NOMO-1 treated with DMSO at 0.1 percent for 48 hours (cell line): Measurements from ENCODE around the gene CALML5.

ENCODE experiments used
- DNase-seq: peaks from one replicate; lab custom pipeline; 2025; ENCODE audit not compliant: unreplicated experiment; lab: John Stamatoyannopoulos, UW

The CALML5 gene

DNA sequence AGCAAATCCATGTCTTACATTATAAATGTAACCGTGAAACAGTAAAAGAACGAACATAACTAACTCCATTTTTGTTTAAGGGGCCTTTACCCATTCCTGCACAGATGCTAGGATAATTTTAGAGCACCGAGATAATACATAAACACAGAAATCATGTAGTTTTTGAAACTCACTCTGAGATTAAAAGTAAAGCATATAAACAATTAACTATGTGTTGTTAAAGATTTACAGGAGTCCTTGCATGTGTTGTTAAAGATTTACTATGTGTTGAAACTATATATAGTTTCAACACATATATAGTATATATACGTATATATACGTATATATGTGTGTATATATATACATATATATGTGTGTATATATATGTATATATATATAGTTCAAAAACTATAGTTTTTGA, 18.2 kb upstream of the CALML5 start:
- DNase-seq, result no peak

- no peak for DNase-seq
Observed at GRCh38 chr10:5515948-5516761, 16.8 kb upstream of the CALML5 start.

DNA sequence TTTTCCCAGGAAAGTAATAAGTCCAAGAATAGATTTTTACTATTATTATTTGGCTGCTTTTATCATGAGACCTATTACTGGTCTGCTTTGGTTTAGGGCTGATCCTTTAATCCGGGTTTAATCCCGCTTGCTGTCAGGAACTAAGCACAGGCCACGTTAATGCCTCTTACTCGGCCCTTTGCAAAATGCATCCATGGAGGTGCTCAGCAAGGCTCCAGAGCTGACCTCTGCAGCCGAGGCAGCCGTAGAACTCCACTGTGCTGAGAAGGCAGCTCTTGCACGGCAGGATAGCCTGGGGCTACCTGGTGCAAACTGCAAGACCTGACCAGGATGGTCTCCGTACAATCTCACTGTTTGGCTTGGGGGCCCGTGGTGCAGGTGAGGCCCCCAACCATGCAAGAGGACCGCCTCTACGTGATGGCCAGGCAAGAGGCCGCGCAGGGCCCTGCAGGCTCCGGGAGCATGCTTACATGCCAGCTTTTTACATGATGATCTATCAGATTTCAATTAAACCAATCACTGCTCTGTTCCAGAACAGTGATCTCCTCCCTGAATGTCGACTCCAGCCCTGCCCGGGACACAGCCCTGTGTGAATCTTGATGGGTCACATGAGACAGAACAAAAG, 15.0 kb upstream of the CALML5 start:
- no peak for DNase-seq

- no peak for DNase-seq
Observed at GRCh38 chr10:5512881-5513612, 13.7 kb upstream of the CALML5 start.

- no peak for DNase-seq
Observed at GRCh38 chr10:5512331-5512730, 13.0 kb upstream of the CALML5 start.

- DNase-seq, result no peak
Observed at GRCh38 chr10:5511885-5512280, 12.5 kb upstream of the CALML5 start.

DNA sequence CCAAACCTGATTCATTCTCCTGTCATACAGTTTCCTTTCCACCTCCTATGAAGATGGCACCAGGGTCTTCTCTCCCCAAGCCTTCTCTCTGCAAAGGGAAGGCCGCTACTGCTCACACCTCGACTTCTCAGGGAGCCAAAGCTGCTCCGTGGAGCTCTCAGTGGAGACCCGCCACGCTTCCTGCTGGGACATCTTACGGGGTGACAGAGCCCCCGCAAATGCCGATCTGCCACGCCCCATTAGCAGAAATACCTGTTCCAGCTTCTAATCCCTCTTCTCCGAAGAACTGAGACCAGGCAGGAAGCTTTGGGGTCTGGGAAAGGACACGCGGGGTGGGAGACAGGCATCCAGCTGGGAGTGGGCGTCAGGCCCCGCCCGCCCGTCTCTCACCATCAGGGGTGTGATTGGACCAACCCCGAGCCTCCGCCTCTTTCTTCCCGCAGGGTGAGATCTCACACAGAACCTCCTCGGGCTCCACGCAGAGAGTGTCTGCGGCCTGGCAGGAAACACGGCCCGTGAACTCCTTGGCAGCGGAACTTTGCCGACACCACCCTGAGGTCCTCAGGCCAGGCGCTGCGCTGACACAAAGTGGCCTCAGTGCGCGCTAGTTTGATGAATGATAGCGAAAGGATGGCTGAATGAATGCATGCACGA, 12.0 kb upstream of the CALML5 start:
- DNase-seq, result no peak

- DNase-seq, result no peak
Observed at GRCh38 chr10:5510281-5511072, 11.1 kb upstream of the CALML5 start.

- no peak for DNase-seq
Observed at GRCh38 chr10:5509691-5510090, 10.3 kb upstream of the CALML5 start.

- no peak for DNase-seq
Observed at GRCh38 chr10:5509236-5509635, 9.9 kb upstream of the CALML5 start.

- DNase-seq, result no peak
Observed at GRCh38 chr10:5508786-5509185, 9.4 kb upstream of the CALML5 start.

DNA sequence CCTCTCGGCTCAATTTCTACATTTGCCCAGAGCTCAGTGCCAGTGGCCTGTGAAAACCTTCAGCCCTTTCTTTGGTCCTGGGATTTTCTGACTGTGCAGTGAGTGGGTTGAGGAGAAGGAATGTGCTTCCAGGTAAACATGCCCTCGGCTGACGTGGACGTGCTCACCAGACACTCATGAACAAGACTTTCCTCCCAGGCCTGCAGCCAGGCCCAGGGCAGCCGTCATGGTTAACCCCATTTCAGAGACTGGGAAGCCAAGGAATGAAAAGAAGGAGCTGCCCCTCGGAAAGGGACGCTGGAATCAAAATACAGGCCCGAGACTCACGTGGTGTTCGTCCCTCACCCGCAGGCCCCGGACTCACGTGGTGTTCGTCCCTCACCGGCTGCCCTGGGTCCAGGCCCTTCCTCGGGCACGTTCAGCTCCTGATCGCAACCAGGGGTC, 8.8 kb upstream of the CALML5 start:
- no peak for DNase-seq

GRCh38 chr10:5507649-5508131, 8.3 kb upstream of the CALML5 start:
- no peak for DNase-seq

DNA sequence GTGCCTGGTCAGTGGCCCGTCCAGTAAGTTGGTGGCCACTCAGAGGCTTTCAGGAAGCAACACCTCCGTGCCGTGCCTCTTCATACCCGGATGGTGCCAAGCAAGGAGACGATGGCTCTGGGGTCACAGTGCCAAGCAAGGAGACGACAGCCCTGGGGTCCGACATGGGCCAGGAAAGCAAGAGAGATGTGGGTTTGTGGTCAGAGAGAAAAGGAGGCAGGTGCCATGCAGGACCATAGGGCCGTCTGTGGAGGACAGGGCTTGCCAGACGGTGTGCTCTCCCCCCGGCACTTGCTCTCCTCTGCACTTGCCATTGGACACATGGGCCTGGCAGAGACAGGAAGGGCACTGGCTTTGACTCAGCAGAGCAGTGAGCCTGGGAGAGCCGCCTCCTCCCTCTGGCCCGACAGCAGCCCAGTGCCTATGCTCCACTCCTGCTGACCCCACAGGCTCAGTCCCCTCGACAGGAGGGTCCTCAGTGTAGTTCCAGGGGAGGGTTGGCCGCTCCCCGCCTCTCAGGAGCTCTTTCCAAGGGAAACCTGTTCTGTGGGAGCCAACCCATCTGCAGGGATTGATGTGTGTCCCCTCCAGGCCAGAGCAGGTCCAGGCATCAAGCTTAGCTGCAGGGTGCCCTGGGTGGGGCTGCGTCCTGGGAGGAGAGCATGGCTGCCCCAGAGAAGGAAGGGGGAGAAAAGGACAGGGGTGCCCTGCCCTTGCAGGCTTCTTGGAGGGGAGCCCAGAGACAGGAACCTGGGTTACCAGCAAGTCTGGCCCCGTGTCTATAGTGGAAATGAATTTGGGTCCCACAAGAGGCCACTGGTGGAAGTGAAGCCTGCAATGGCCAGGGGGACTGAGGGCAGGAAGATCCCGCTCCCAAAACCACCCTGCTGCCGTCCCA, 7.6 kb upstream of the CALML5 start:
- DNase-seq, result no peak

- no peak for DNase-seq
Observed at GRCh38 chr10:5506246-5506645, 6.9 kb upstream of the CALML5 start.

DNA sequence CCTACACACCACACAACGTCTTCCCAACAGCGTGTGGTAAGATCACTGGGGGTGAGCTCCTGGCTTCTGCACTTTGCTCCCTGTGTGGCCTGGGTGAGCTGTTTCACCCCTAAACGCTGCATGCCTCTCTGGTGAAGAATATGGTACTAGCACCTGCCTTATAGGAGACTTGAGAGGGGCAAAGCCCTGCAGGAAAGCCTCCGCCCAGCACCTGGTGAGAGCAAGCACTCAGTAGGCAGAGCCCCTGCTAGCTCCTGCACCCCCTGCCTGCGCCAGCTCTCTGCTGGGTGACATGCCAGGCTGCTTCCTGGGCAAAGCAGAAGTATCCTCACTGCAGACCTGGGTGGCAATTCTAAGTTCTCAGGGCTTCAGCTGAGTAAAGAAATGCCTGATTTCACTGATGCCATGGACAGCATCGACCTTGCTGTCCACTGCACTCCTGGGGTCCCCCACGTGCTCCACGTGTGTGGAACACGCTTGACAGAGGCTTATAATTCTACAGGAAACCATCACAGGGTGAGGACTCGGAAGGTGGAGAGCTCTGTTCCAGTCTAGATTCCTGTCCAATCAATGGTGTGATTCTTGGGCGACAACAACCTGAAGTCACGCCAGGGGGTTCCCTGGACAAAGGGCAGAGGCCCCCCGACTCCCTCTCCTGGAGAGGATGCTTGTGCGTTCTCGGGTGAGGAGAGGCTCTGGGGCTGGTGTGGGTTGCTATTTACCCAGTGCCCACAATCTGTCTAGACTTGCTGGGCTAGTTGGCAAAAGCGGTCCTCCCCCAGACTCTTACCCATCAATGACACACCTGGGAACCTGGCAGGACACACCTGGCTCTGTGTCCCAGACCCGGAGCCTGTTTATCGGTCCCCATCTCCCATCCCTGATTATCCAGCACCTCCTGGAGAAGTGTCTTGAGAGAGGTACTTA, 5.0 kb upstream of the CALML5 start:
- no peak for DNase-seq

DNA sequence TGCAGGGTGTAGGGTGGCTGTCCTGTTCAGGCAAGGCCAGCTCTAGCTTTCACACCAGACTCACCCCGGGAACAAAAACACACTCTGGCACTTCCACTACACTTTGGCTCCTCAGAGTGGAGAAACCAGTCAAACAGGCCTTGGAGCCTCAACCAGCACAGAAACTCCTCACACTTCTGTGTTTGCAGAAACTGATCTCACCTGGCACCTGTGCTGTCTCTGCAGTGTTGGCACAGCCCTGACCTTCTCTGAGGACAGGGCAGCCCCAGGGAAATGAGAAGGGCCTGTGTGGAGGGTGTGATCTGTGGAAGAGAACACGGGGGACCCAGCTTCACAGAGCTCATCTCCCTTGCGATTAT, 4.1 kb upstream of the CALML5 start:
- no peak for DNase-seq
